Stimulated activated CD8-positive, alpha-beta memory T cell treated with anti-CD3 and anti-CD28 coated beads, Interleukin-4, amount 100 ng/mL, for 48 hours (primary cell): Measurements from ENCODE around the gene SLC25A6.
"Not testable (repeated sequence)": the region's sequence is repeated elsewhere in the genome, so short reads cannot be mapped to it uniquely, and the experiment has no call there.

ENCODE experiments used
- DNase-seq: peaks from one replicate; pipeline ENCODE4 v3.0.0-alpha.2; 2020

Gene SLC25A6

GRCh38 chrX:1391707-1392375 lies at the start of gene SLC25A6:
TSS of gene SLC25A6 (minus strand) at chrX:1392113. CDS start at chrX:1392009, 104 bp downstream.
- DNase-seq, result peak; percentile 100

- peak; percentile 7 for DNase-seq
Observed at GRCh38 chrX:1440506-1440905, 48.6 kb upstream of the SLC25A6 start.

DNA sequence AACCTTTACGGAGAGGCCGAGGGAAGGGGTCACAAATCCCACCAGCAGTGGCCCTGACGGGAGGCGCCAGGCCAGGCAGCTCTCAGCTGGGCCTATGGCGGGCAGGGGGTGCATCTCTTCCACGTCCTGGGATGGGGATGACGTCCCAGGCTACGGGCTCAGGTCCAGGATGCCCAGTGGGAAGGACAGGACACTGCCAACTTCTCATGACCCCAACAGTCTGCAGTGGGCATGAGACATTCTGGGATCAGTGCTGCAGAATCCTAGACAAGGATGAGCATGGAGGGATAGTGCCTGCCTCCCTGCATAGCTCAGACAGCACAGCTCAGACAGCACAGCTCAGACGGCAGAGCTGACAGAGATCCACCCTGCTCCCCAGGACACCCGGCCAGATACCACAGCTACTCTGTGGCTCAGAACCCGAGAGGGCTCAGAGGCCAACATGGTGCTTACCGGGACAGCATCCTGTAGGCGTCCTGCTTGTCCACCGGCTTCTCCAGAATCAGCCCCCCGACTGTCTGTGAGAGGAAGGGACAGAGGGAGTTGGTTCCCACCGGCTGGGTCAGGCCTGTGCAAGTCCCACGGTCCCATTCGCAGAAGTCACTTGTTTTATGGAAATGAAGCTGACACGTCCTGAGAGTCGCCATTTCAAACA lies 43.5 kb upstream of the SLC25A6 start:
- DNase-seq, result no peak

DNA sequence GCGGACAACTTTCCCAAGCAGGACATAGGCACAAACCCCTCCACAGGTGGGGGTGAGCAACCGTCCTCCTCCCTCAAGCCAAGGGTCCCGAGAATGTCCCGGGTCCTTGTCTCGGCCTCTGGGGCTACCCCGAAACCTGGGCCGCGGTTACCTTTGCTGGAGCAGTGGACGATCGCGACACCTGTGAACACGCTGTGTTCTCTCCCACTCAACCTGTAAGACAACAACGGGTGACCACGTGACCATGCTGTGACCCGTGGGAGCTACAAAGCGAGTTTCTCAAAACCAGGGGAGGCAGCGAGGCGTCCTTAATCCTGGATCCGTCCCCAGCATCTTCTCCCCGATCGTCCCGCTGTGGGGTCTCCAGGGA lies 42.9 kb upstream of the SLC25A6 start:
- no peak for DNase-seq

- DNase-seq, result no peak
Observed at GRCh38 chrX:1433646-1434357, 41.9 kb upstream of the SLC25A6 start.

DNA sequence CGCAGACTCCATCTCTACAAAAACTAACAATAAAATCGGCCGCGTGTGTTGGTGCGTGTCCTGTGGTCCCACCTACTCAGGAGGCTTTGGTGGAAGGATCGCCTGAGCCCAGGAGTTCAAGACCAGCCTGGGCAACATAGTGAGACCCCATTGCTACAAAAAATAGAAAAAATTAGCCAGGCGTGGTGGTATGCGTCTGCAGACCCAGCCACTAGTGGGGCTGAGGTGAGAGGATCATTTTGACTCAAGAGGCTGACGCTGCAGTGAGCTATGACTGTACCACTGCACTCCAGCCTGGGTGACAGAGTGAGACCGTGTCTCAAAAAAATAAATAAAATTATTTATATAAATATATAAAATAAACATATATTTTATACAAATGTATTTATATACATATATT lies 38.5 kb upstream of the SLC25A6 start:
- DNase-seq, result no peak

- no peak for DNase-seq
Observed at GRCh38 chrX:1427756-1428155, 35.8 kb upstream of the SLC25A6 start.

- not testable (repeated sequence) for DNase-seq
Observed at GRCh38 chrX:1426321-1426720, 34.4 kb upstream of the SLC25A6 start.

- no peak for DNase-seq
Observed at GRCh38 chrX:1425381-1425780, 33.5 kb upstream of the SLC25A6 start.

DNA sequence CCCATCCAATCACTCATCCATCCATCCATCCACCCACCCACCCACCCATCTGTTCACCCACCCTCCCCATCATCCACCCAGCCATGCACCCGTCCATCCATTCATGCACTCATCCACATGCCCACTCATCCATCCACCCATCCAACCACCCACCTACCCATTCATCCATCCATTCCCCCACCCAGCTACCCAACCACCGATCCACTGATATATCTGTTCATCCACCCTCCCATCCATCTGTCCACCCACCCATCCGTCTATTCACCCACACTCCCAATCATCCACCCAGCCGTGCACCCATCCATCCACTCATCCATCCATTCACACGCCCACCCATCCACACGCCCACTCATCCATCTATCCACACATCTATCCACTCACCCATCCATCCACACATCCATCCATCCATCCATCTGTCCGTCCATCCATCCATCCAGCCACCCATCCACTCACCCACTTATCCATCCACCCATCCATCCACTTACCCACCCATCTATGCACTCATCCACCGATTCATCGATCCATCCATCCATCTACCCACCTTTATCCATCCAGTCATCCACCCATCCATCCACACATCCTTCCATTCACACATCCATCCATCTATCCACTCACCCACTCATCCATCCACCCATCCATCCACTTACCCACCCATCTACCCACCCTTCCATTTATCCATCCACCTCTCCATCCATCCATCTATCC lies 32.4 kb upstream of the SLC25A6 start:
- DNase-seq, result no peak

DNA sequence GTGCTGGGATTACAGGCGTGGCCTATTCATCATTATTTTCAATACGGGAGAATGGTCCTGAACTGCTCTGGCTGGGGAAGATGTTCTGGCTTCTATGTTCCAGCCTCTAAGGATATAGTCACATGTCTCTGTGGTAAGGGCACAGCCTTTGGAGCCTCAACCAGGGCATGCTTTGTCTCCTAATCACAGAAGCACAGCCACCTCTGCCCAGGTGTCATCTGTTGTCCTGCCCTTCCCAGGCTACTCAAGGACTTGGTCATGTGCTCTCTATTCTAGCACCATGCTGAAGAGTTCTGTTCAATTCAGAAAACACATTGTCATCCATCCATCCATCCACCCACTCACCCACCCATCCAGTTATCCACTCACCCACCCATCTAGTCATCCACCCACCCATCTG lies 31.3 kb upstream of the SLC25A6 start:
- no peak for DNase-seq

DNA sequence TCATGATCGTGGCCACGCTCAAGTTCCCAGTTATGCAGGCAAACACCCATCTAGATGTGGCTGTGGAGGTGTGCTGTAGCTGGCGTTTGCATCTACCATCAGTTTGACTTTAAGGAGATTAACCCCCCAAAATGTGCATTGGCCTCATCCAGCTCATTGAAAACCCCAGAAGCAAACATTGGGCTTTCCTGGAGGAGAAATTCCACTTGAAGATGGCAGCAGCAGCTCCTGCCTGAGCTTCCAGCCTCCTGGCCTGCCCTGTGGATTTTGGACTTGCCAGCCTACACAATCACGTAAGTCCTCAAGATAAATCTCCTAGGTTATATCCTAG lies 30.2 kb upstream of the SLC25A6 start:
- DNase-seq, result no peak

DNA sequence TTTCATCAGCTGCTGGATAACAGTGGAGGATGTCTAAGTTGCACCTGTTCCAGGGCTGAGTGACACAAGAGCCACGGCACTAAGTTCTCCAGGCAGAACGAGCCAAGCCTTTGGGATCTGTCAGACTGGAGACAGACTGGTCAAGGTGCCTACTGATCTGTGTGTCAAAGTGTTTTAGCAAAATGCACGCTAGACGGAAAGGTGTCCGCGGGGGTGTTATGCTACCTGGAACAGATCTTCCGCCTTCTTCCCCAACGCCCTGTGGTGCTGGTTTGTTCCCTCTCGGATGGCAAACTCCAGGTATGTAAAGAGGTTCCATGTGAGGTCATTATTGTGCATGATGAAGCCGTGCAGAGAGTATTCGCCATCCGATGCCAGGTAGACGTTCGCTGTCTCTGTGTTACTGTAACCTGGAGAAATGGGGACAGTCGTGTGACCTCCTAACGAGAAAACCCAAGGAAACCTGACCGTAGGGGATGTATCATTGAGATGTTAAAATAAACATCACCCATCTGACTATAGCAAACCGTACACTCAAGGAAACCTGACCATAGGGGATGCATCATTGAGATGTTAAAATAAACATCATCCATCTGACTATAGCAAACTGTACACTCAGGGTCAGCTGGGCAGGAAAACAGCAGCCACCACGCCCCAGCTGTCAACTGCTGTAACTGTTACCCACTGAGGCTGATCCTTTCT lies 29.7 kb upstream of the SLC25A6 start:
- DNase-seq, result no peak

DNA sequence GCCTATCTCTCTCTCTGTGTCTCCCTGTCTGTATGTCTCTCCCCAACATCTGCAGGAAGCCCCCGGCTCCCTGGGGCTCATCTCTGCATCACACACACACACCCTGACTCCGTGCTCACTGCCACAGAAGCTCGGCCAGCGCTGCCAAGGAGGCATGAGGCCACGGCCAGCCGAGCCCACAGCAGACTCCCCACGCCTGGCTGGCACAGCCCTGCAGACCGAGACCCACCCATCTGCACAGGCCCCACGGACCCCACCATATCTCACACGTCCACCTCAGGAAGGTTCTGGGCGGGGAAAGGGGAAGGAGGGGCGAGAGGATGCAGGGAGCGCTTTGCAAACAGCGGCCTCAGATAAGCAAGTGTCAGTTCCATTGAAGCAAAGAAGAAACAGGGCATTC lies 28.5 kb upstream of the SLC25A6 start:
- no peak for DNase-seq

DNA sequence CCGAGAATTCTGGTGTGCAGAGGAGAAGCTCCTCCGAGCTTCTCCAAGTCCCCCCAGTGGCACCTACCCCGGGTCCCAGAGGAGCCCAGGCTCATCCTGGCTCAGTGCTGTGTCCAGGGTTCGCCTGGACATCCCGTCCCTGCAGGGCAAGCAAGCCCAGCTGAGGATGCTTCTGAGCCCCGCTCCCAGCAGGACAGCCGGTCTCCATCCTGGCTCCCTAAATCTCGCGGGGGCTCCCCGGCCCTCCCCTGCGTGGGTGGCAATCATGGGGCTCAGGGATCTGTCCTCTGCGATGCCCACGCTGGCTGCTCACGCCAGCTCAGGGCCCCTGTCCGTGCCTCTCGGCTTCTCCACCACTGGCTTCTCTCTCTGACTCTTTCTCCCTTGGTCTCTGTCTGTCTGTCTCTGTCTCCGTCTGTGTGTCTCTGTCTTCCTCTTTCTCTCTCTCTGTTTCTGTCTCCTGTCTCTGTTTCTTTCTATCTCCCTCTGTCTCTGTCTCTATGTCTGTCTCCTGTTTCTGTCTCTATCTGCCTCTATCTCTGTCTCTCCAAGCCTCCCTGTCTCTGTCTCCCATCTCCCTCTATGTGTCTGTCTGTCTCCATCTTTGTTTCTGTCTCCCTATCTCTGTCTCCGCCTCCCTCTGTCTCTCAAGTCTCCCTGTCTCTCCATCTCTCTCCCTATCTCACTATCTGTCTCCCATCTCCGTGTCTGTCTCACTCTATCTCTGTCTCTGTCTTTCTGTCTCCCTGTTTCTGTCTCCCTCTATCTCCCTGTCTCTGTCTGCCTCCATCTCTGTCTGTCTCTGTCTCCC lies 27.8 kb upstream of the SLC25A6 start:
- DNase-seq, result no peak

GRCh38 chrX:1418901-1419544 lies 27.1 kb upstream of the SLC25A6 start:
- DNase-seq, result no peak

DNA sequence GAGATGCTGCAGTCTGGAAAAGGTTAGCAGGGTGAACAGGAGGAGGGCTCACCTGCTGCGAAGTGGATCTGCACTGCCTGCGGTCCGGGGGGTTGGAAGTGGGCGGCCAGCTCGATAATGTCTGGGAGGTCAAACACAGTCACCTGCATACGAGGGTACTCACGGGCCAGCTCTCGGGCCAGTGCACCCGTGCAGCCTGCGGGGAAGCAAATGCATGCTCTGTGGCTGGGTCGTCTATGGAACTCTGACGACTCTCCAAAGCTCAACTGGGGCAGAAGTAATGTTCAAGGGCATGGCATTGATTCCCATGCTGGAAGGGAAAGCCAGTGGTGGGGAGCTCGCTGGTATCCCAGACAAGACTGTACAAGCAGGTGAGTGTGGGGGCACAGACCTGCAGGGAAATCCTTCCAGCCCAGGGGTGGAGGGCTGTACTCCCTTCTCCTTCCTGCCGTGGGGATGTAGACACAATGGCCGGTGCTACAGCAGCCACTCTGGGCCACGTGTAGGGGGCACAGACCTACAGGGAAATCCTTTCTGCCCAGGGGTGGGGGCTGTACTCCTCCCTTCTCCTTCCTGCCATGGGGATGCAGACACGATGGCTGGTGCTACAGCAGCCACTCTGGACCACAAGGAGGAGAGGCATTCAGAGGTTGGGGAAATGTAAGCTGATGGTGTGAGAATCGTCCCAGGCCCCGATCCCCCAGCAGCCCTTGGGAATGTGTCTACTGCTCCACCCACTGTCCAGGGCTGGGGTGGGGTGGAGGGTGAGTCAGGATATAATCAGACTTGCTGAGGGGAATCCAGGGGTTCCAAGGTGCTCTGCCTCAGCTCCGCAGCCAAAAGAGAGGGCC lies 26.2 kb upstream of the SLC25A6 start:
- no peak for DNase-seq

DNA sequence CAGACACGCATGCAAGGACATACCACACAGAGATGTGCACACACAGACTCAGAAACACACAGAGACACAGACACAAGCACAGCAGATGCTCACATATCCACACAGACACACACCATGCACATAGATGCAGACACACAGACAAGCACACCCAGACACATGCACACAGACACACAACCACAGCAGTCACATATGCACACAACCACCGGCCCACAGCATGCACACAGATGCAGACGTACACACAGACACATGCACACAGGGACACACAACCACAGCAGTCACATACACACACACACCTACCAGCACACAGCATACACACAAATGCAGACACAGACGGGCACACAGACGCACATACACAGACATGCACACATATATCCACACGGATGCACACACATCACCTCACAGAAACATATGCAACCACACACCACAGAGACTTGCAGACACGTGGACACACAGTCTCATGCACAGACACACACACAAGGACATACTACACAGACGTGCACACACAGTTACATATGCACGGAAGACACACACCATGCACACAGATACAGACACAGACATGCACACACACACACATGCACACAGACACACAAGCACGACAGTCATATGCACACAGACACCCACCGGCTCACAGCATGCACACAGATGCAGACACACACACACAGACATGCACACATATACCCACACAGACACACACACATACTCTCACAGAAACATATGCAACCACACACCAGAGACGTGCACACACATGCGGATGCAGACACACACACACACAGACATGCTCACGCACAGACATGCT lies 25.2 kb upstream of the SLC25A6 start:
- DNase-seq, result no peak

GRCh38 chrX:1416327-1416784 lies 24.4 kb upstream of the SLC25A6 start:
- DNase-seq, result no peak
